Liver (tissue), 9 donors: ENCODE measurements around the gene MARCKS. TPM values are rescaled to one million over a fixed set of nuclear protein-coding genes. Genes with fewer than 3 reads are reported as not detected.
"Not testable (repeated sequence)": the region's sequence is repeated elsewhere in the genome, so short reads cannot be mapped to it uniquely, and the experiment has no call there.

ENCODE experiments used
- DNase-seq: peaks from one replicate; pipeline ENCODE4 v3.0.0-alpha.2; 2017; ENCODE audit warnings: low spot score
- H3K27ac ChIP-seq, 2 donors: one replicate each; pipeline ENCODE4 v1.7.0; 2013; ENCODE audit warnings: inconsistent platforms in 2 of 2, low read length in 2 of 2, control low read depth in 1 of 2, low read depth in 1 of 2, mild to moderate bottlenecking in 1 of 2
- H3K27me3 ChIP-seq, 4 donors: one replicate each; pipeline versions ENCODE4 v1.6.1 to v1.7.0; 2013; ENCODE audit warnings: low read length in 3 of 4, inconsistent platforms in 1 of 4, mild to moderate bottlenecking in 1 of 4, moderate library complexity in 1 of 4; ENCODE audit not compliant: control insufficient read depth in 4 of 4, insufficient read depth in 4 of 4
- H3K36me3 ChIP-seq, 4 donors: one replicate each; pipeline versions ENCODE4 v1.6.1 to v1.7.0; 2013; ENCODE audit warnings: low read length in 3 of 4, mild to moderate bottlenecking in 3 of 4, low read depth in 1 of 4, moderate library complexity in 1 of 4; ENCODE audit not compliant: control insufficient read depth in 4 of 4, insufficient read depth in 3 of 4
- H3K4me1 ChIP-seq, 4 donors: one replicate each; pipeline versions ENCODE4 v1.6.1 to v1.7.0; 2013; ENCODE audit warnings: low read length in 3 of 4, mild to moderate bottlenecking in 3 of 4, moderate library complexity in 1 of 4; ENCODE audit not compliant: control insufficient read depth in 4 of 4, insufficient read depth in 4 of 4
- H3K4me3 ChIP-seq, 3 donors: one replicate each; pipeline versions ENCODE4 v1.6.1 to v1.7.0; 2013; ENCODE audit warnings: low read length in 3 of 3, control low read depth in 1 of 3, low read depth in 1 of 3, mild to moderate bottlenecking in 1 of 3
- H3K9ac ChIP-seq, 2 donors: one replicate each; pipeline ENCODE4 v1.7.0; 2013; ENCODE audit warnings: low read length in 2 of 2, mild to moderate bottlenecking in 2 of 2, moderate library complexity in 2 of 2, control low read depth in 1 of 2, low read depth in 1 of 2
- H3K9me3 ChIP-seq, 4 donors: one replicate each; pipeline versions ENCODE4 v1.6.1 to v1.7.0; 2013; ENCODE audit warnings: low read length in 3 of 4; ENCODE audit not compliant: control insufficient read depth in 4 of 4
- FOXA1 ChIP-seq: IDR thresholded peaks from 2 replicates; pipeline ENCODE4 v1.6.1; 2016; ENCODE audit warnings: antibody characterized with exemption
- HNF4A ChIP-seq, 2 donors: conservative IDR thresholded peaks; 2 replicates each; pipeline ENCODE4 v1.6.1; 2016; ENCODE audit warnings: antibody characterized with exemption in 2 of 2, mild to moderate bottlenecking in 2 of 2
- HNF4G ChIP-seq: IDR thresholded peaks from 2 replicates; pipeline ENCODE4 v1.6.1; 2016; ENCODE audit warnings: antibody characterized with exemption
- JUND ChIP-seq, 2 donors: IDR thresholded peaks; 2 replicates each; pipeline ENCODE4 v1.6.1; 2016; ENCODE audit warnings: antibody characterized with exemption in 2 of 2
- NR2F2 ChIP-seq: IDR thresholded peaks from 2 replicates; pipeline ENCODE4 v1.6.1; 2016; ENCODE audit warnings: antibody characterized with exemption
- RAD21 ChIP-seq, 2 donors: IDR thresholded peaks; 2 replicates each; pipeline ENCODE4 v1.6.1; 2016; ENCODE audit warnings: antibody characterized with exemption in 2 of 2, mild to moderate bottlenecking in 2 of 2
- RXRA ChIP-seq, 2 donors: IDR thresholded peaks; 2 replicates each; pipeline ENCODE4 v1.6.1; 2017 to 2018; ENCODE audit warnings: antibody characterized with exemption in 2 of 2, mild to moderate bottlenecking in 1 of 2
- SP1 ChIP-seq: IDR thresholded peaks from 2 replicates; pipeline ENCODE4 v1.6.1; 2018; ENCODE audit warnings: antibody characterized with exemption, mild to moderate bottlenecking
- WGBS: extraction: QIAGEN DNeasy Blood & Tissue Kit; methylation state at CpG from one replicate; pipeline ENCODE4 v1.1.7; 2013; 5-methylcytosine and 5-hydroxymethylcytosine counted together
- polyA plus RNA-seq, 2 donors: library from polyadenylated mRNA; stranded (reverse) in 1 of 2; unstranded in 1 of 2; fragments of 200-250 nt in 1 of 2; fragments of >200 nt in 1 of 2; fragmentation: Nextera tagmentation in 1 of 2; extraction: Ambion mirVana in 1 of 2; gene quantifications; one replicate each; pipeline versions ENCODE4 v1.2.1 to v1.2.3, GENCODE V29; 2013 to 2015
- total RNA-seq, 2 donors: library from RNA; depleted of rRNA; stranded (reverse); fragments of >200 nt; gene quantifications; one replicate each; pipeline ENCODE4 v1.2.3, GENCODE V29; 2014
- TF ChIP-seq, protein P1 (sequence below): IDR thresholded peaks from 2 replicates; pipeline ENCODE4 v1.6.1; 2016; ENCODE audit warnings: antibody characterized with exemption, mild to moderate bottlenecking
- TF ChIP-seq, protein P2 (sequence below): IDR thresholded peaks from 2 replicates; pipeline ENCODE4 v1.6.1; 2016; ENCODE audit warnings: antibody characterized with exemption
- TF ChIP-seq, protein P3 (sequence below): fragments of 150-350 bp; IDR thresholded peaks from 2 replicates; pipeline ENCODE4 v1.5.1; 2017; ENCODE audit warnings: improper control_type of control experiment, low read depth, low read length; ENCODE audit not compliant: missing input control
- donor health status: healthy.
- donor health status: healthy.
- donor health status: healthy.
- donor health status: healthy.
- donor health status: healthy.

MARCKS gene
- total and polyA plus RNA-seq, 4 donors: 3.6 to 31.6 (median 5.9) TPM

DNA sequence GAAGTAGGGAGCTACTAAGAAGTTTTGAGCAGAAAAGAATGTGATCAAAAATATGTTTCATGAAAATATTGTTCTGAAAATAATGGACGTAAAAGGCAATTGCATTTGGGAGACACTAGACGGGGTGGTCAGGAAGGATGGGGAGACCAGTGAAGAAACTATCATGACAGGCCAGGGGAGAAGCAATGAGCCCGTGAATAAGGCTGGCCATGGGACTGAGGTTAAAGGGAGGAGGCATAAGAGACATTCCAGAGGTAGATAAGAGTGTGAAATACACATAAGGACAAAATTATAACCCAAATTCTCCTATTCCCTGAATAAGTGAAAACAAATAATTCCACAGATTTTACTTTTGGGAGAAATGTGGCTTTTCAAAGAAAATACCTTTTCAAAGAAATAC, 51.7 kb downstream of the MARCKS start:
- 58% methylated on average over 3 of the region's 3 CpGs for WGBS
- no peaks in the 10 kb centered on the region for H3K36me3 ChIP-seq
- peaks cover 2 to 11% (median 6%) of the 10 kb centered on the region in 4 donors for H3K4me1 ChIP-seq
- H3K4me3 ChIP-seq: no peak overlapping the region
- DNase-seq: no peak
- TF ChIP-seq, protein P1, sequence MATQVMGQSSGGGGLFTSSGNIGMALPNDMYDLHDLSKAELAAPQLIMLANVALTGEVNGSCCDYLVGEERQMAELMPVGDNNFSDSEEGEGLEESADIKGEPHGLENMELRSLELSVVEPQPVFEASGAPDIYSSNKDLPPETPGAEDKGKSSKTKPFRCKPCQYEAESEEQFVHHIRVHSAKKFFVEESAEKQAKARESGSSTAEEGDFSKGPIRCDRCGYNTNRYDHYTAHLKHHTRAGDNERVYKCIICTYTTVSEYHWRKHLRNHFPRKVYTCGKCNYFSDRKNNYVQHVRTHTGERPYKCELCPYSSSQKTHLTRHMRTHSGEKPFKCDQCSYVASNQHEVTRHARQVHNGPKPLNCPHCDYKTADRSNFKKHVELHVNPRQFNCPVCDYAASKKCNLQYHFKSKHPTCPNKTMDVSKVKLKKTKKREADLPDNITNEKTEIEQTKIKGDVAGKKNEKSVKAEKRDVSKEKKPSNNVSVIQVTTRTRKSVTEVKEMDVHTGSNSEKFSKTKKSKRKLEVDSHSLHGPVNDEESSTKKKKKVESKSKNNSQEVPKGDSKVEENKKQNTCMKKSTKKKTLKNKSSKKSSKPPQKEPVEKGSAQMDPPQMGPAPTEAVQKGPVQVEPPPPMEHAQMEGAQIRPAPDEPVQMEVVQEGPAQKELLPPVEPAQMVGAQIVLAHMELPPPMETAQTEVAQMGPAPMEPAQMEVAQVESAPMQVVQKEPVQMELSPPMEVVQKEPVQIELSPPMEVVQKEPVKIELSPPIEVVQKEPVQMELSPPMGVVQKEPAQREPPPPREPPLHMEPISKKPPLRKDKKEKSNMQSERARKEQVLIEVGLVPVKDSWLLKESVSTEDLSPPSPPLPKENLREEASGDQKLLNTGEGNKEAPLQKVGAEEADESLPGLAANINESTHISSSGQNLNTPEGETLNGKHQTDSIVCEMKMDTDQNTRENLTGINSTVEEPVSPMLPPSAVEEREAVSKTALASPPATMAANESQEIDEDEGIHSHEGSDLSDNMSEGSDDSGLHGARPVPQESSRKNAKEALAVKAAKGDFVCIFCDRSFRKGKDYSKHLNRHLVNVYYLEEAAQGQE: no peak
- TF ChIP-seq NR2F2 (no peak), JUND (IDR thresholded peaks at IDR 0.05) (no peak), HNF4A (conservative IDR thresholded peaks at IDR 0.05) (no peak), RXRA (IDR thresholded peaks at IDR 0.05) (no peak), FOXA1 (no peak)
- TF ChIP-seq, protein P2, sequence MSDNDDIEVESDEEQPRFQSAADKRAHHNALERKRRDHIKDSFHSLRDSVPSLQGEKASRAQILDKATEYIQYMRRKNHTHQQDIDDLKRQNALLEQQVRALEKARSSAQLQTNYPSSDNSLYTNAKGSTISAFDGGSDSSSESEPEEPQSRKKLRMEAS: no peak
- no peaks in the 10 kb centered on the region for H3K27me3 ChIP-seq
- H3K9ac ChIP-seq: no peak overlapping the region
- no peaks in the 10 kb centered on the region for H3K9me3 ChIP-seq
- H3K27ac ChIP-seq: no peak overlapping the region

DNA sequence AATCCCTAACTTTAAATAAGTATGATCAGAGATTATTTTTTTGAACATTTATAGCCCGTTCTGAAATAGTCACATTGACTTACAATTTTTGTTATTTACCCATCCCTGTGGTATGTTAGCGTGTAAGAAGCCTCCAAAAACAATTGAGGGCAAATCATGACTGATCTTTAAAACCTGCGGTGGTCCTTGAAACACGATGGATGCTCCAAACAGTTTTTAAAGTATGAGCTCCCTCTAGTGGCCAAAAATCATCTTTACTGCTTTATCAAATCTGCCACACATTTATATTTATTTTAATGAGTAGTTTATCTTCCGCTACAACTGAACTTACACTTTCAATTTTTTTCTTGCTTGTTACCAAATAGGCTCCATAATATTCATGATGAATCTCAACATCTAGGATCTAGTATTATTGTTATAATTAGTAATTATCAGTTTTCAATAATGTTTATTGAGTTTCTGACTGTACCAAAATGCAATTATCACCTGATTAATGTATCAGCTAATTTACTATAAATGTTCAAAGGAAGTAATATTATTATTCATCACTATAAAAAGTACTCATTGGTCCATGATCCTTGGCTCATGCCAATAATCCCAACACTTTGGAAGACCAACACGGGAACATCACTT, 52.2 kb downstream of the MARCKS start:
- H3K9ac ChIP-seq: no peak overlapping the region
- peak; percentile 78 to 80 for TF ChIP-seq RAD21 (IDR thresholded peaks at IDR 0.05)
- no peak for TF ChIP-seq FOXA1
- TF ChIP-seq, protein P3, sequence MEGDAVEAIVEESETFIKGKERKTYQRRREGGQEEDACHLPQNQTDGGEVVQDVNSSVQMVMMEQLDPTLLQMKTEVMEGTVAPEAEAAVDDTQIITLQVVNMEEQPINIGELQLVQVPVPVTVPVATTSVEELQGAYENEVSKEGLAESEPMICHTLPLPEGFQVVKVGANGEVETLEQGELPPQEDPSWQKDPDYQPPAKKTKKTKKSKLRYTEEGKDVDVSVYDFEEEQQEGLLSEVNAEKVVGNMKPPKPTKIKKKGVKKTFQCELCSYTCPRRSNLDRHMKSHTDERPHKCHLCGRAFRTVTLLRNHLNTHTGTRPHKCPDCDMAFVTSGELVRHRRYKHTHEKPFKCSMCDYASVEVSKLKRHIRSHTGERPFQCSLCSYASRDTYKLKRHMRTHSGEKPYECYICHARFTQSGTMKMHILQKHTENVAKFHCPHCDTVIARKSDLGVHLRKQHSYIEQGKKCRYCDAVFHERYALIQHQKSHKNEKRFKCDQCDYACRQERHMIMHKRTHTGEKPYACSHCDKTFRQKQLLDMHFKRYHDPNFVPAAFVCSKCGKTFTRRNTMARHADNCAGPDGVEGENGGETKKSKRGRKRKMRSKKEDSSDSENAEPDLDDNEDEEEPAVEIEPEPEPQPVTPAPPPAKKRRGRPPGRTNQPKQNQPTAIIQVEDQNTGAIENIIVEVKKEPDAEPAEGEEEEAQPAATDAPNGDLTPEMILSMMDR: peak; percentile 54
- H3K4me3 ChIP-seq: no peak overlapping the region
- H3K27ac ChIP-seq: no peak overlapping the region
- DNase-seq: no peak
- H3K27me3 ChIP-seq: no peaks in the 10 kb centered on the region
- H3K36me3 ChIP-seq: no peaks in the 10 kb centered on the region
- 18% methylated on average over 6 of the region's 6 CpGs for WGBS
- H3K9me3 ChIP-seq: no peaks in the 10 kb centered on the region
- H3K4me1 ChIP-seq: peaks cover 2 to 11% (median 6%) of the 10 kb centered on the region in 4 donors

DNA sequence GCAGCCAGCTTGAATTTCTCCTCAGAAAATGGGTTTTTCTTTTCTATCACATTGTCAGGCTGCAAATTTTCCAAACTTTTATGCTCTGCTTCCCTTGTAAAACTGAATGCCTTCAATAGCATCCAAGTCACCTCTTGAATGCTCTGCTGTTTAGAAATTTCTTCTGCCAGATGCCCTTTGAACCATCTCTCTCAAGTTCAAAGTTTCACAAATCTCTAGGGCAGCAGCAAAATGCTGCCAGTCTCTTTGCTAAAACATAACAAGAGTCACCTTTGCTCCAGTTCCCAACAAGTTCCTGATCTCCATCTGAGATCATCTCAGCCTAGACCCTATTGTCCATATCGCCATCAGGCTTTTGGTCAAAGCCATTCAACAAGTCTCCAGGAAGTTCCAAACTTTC, 53.1 kb downstream of the MARCKS start:
- not testable (repeated sequence) for H3K27ac ChIP-seq, H3K36me3 ChIP-seq, H3K27me3 ChIP-seq, DNase-seq, H3K9ac ChIP-seq, H3K4me3 ChIP-seq, H3K9me3 ChIP-seq
- peak; percentile 55 for TF ChIP-seq SP1
- TF ChIP-seq HNF4A (conservative IDR thresholded peaks at IDR 0.05): peak; percentile 75 to 84
- TF ChIP-seq HNF4G: peak; percentile 8
- peak; percentile 27 to 38 for TF ChIP-seq RXRA (IDR thresholded peaks at IDR 0.05)
- peak in 1 of 2 donors; percentile 19 for TF ChIP-seq JUND (IDR thresholded peaks at IDR 0.05)
- WGBS: 57% methylated on average over 1 of the region's 1 CpG
- H3K4me1 ChIP-seq: peaks cover 2 to 11% (median 6%) of the 10 kb centered on the region in 4 donors

Other genes starting within 250 kb of the MARCKS start
- 10 to 100 TPM; 14.7 to 56.9 TPM for gene HDAC2, start 113.8 kb downstream of the MARCKS start, total RNA-seq
- gene HDAC2, start 113.8 kb downstream of the MARCKS start, polyA plus RNA-seq: 10 to 100 TPM; 20.6 to 21.4 TPM